Lower lobe of right lung (tissue), 2 donors: ENCODE data around the gene FDCSP. TPM values are rescaled to one million over a fixed set of nuclear protein-coding genes. Genes with fewer than 3 reads are reported as not detected.

Experiments
- ATAC-seq, 2 donors: fragments of 200-7000 bp; cut with Tn5 transposase; one replicate each; pipeline ENCODE4 v1.9.1; 2020 to 2022; ENCODE audit warnings: mild to moderate bottlenecking in 2 of 2, moderate library complexity in 2 of 2
- DNase-seq: peaks from one replicate; pipeline ENCODE4 v3.0.0-alpha.2; 2020
- H3K27ac ChIP-seq: fragments of 200-600 bp; one replicate; pipeline ENCODE4 v1.8.0; 2022
- H3K27me3 ChIP-seq: fragments of 200-600 bp; one replicate; pipeline ENCODE4 v1.8.0; 2022; ENCODE audit warnings: low read depth
- H3K36me3 ChIP-seq: fragments of 200-600 bp; one replicate; pipeline ENCODE4 v1.8.0; 2022; ENCODE audit warnings: mild to moderate bottlenecking
- H3K4me1 ChIP-seq: fragments of 200-600 bp; one replicate; pipeline ENCODE4 v1.8.0; 2022
- H3K4me3 ChIP-seq: fragments of 200-600 bp; one replicate; pipeline ENCODE4 v1.8.0; 2022; ENCODE audit warnings: mild to moderate bottlenecking
- H3K9me3 ChIP-seq: fragments of 200-600 bp; one replicate; pipeline ENCODE4 v1.8.0; 2022
- intact Hi-C: fragments of 100-400 bp; cut with DNase I; formaldehyde crosslinking; loops from one replicate; pipeline ENCODE4 v1.11.0; 2022
- total RNA-seq: library from RNA; stranded (reverse); fragmentation: NEBNext Ultra II Directional; extraction: Animal tissue kit (Norgen Biotek cat#: 25700); gene quantifications from one replicate; pipeline ENCODE4 v1.2.1, GENCODE V29; 2021
- TF ChIP-seq, protein P1 (sequence below): fragments of 200-600 bp; IDR thresholded peaks from one replicate; pipeline ENCODE4 v1.8.0; 2022; ENCODE audit warnings: antibody characterized with exemption, mild to moderate bottlenecking
- donor health status: DM: no; HTN: yes; CAD: no; lungs with severe emphysema.

The FDCSP gene
- total RNA-seq, 1 donor from 2014 or later, result not detected

DNA sequence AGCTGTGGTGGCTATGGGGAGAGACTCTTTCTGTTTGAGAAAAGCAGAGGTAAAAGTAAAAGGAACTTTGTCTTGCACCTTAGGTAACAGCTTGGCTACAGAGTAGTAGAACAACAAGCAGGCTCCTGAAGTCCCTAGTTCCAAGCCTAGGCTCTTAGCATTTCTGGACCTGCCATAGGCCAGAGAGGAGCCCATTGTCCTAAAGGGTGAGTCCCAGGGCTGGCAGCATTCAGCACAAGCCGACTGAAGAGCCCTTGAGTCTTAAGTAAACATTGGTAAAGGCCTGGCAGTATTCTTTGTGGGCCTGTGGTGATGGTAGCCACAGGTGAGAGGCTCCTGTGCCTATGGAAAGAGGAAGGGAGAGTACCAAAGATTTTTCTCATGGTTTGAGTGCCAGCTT lies 54.6 kb downstream of the FDCSP start:
- H3K36me3 ChIP-seq, result no peaks in the 10 kb centered on the region
- peak; percentile 88 to 96 for ATAC-seq
- H3K4me3 ChIP-seq, result no peak overlapping the region
- TF ChIP-seq, protein P1, sequence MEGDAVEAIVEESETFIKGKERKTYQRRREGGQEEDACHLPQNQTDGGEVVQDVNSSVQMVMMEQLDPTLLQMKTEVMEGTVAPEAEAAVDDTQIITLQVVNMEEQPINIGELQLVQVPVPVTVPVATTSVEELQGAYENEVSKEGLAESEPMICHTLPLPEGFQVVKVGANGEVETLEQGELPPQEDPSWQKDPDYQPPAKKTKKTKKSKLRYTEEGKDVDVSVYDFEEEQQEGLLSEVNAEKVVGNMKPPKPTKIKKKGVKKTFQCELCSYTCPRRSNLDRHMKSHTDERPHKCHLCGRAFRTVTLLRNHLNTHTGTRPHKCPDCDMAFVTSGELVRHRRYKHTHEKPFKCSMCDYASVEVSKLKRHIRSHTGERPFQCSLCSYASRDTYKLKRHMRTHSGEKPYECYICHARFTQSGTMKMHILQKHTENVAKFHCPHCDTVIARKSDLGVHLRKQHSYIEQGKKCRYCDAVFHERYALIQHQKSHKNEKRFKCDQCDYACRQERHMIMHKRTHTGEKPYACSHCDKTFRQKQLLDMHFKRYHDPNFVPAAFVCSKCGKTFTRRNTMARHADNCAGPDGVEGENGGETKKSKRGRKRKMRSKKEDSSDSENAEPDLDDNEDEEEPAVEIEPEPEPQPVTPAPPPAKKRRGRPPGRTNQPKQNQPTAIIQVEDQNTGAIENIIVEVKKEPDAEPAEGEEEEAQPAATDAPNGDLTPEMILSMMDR, result no peak
- H3K9me3 ChIP-seq, result no peaks in the 10 kb centered on the region
- H3K27me3 ChIP-seq, result no peaks in the 10 kb centered on the region
- peak; percentile 50 for DNase-seq
- no peak overlapping the region for H3K27ac ChIP-seq
- no peaks in the 10 kb centered on the region for H3K4me1 ChIP-seq
- intact Hi-C loops, result no loop called here

Other genes with a start within 250 kb of the FDCSP start
- gene STATH, start 230.2 kb upstream of the FDCSP start, total RNA-seq, result not detected
- gene HTN3, start 197.7 kb upstream of the FDCSP start, total RNA-seq, result not detected
- gene HTN1, start 175.7 kb upstream of the FDCSP start, total RNA-seq, result not detected
- not detected for gene PRR27, start 71.9 kb upstream of the FDCSP start, total RNA-seq
- gene ODAM, start 30.4 kb upstream of the FDCSP start, total RNA-seq, result 2.6 TPM
- gene CSN3, start 16.5 kb downstream of the FDCSP start, total RNA-seq, result not detected
- not detected for gene CABS1, start 108.9 kb downstream of the FDCSP start, total RNA-seq
- not detected for gene SMR3A, start 134.6 kb downstream of the FDCSP start, total RNA-seq
- gene SMR3B, start 157.0 kb downstream of the FDCSP start, total RNA-seq, result not detected
- not detected for gene OPRPN, start 171.8 kb downstream of the FDCSP start, total RNA-seq
- gene MUC7, start 246.1 kb downstream of the FDCSP start, total RNA-seq, result not detected